ENCODE measurements around the gene AHCYL2.
"Not testable (repeated sequence)": the region's sequence is repeated elsewhere in the genome, so short reads cannot be mapped to it uniquely, and the experiment has no call there.

Gene AHCYL2

GRCh38 chr7:129385116-129385515 lies 160.3 kb downstream of the AHCYL2 start:
- DNase-seq (ENCODE audit: low read depth) = no peak

DNA sequence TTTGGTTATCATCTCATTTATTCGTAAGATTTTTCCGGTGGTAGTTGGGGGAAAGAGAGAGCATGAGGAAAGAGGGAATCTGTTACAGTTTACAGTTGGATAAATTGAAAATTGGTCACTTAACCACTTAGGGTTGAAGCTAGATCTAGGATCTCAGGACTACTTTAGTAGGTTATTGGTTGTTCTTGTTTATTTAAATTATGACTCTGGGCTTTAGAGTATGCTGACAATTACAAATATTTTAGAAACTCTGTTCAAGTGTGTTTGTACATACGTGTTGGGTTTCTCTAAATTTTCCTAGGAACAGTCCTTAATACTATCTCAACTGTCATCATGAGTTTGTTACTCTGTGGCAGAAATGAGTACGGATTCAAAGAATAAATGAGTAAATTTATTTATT lies 160.8 kb downstream of the AHCYL2 start:
- no peak for DNase-seq (ENCODE audit: low read depth)

GRCh38 chr7:129386506-129386905 lies 161.7 kb downstream of the AHCYL2 start:
- DNase-seq (ENCODE audit: low read depth) = no peak

GRCh38 chr7:129387537-129387936 lies 162.7 kb downstream of the AHCYL2 start:
- no peak for DNase-seq (ENCODE audit: low read depth)

DNA sequence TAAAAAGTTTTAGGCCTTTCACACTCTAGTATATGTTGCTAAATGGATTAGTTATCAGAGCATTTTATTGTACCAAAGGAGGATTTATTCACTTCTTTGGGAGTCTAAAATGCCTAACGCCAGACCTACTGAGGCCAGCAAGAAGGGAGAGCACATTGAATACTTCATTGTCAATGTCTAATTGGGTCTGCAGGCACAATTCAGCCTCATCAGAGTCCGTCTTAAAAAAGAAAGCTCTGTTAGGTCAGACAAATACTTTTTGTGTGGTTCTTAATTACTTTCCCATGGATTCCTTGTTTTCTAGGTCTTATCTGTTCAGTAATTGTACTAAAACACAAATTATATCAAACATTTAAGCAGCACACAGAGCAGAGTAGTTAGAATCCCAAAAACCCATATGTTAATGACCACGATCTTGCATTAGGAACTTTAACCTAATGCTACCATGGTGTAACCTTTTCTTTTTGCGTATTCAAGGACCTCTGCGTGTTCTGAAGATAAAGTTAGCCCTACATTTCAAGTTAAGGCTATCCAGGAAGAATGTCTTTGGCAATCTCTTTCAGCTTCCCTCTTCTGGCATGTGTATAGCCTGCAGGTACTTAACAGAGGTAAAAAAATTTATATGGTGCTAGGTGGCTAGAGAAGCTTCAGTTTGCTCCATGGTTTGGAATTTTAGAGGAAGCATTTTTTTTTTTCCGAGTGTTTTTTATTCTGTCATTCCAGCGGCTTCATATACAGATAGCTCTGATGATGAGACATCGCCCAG lies 163.7 kb downstream of the AHCYL2 start:
- no peak for DNase-seq (ENCODE audit: low read depth)

- DNase-seq (ENCODE audit: low read depth) = no peak
Observed at GRCh38 chr7:129389829-129390228, 165.0 kb downstream of the AHCYL2 start.

DNA sequence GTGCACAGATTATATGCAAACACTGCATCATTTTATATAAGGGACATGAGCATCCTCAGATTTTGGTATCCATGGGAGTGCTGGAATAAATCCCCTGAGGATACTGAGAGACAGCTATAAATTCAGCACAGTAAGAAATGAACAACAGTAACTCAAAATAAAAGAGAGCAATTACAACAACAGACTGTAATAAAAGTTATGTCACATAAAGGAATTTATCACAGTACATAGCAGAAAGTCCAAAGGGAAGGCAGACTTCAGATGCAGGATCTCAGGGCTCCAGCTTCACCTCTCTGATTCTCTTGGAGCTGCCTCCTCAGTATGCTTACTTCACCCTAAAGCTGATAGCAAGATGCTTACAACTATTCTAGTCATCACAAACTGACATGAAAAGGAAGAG lies 165.5 kb downstream of the AHCYL2 start:
- DNase-seq (ENCODE audit: low read depth) = no peak

- no peak for DNase-seq (ENCODE audit: low read depth)
Observed at GRCh38 chr7:129391546-129392171, 166.8 kb downstream of the AHCYL2 start.

DNA sequence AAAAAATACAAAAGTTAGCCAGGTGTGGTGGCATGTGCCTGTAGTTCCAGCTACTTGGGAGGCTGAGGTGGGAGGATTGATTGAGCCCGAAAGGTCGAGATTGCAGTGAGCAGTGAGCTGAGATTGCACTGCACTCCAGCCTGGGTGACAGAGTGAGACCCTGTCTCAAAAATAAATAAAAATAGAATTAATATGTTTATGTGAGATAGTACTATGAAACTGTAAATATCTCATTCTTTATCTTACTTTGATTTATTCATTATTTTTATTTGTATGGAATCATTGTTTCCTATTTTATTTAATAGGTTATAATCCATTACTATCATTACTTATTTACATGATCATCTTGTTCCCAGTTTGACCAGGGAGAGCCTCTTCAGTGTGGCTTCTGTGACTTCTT lies 168.4 kb downstream of the AHCYL2 start:
- no peak for DNase-seq (ENCODE audit: low read depth)

GRCh38 chr7:129394101-129394500 lies 169.3 kb downstream of the AHCYL2 start:
- DNase-seq (ENCODE audit: low read depth) = no peak

DNA sequence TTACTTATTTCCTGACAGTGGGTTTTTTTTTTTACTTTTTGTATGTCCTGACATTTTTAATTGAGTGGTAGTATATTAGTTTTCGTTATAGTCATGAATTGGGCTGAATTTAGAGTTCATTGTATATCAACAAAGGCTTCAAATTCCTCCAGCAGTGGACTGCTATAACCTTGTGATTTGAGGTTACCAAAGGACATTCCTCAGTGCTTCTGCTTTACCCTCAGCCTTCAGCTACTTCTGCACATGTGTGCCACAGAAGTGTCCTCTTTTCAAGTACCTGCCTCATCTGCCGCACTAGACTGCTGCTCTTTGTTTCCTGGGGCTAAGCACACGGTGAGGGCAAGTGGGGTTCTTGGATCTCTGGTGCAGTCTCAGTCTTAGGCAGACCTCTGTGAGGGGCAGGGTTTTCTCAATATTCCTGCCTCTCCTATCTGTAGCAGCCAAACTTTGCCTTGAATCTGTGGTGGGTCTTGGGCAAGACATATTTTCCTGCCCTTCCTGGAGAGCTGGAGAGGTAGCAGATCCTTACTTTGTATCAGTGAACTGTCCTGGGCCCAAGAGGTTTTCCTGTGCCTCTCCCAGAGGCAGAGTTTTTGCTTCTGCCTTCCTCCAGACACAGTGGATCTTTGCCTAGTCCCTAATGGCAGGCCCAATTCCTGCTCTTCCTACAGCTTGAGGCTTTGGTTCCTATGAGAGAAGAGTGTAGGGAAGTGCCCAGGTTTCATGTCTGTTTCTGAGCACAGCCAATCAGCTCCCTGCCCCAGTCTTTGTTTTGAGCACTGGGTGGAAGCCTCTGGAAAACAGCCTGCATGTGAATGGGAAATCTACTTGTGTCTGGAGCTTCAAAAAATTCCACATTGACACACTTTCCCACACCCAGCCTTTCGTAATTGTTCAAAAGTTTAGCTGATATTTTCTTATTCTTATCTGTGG lies 170.4 kb downstream of the AHCYL2 start:
- DNase-seq (ENCODE audit: low read depth) = no peak

- peak; percentile 70 for DNase-seq (ENCODE audit: low read depth)
Observed at GRCh38 chr7:129401228-129401966, 176.6 kb downstream of the AHCYL2 start.

DNA sequence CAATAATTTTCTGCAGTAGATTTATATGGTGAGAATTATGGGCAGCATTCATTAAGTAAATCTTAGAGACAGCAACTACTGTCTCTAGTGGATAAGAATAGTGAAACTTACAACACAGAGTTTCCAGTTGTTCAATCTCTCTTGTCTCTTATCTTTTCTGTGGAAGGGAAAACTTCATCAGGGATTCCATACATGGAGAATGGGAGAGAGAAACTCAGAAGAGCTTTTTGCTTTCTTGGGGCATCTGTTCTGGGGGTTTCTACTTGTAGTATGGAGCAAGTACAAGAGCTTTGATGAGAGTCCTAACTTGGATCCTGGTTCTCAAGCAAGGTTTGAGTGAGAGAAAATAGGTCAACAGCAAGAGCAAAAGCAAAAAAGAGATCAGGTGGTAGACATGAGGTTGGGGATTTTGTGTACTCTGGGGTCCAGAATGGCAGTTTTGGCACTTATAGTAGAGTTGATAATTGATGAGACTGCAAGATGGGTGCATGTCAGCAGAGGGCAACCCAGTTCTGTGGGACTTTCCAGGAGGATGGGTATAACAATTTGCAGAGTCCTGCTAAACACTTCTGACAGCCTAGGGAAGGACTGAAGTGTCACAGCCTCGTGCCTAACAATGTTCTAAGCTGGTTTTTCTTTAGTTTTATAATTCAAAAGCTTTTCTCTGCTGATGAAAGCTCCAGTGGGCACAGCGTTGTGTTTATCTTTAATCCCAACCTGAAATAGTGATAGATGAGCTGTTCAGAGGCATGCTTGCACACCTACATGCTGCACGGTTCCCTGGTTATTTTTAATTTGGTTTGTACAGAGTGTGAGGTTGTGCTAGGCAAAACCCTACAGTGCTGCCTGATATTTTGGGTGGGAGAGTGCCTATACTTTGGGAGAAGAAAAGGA lies 177.4 kb downstream of the AHCYL2 start:
- DNase-seq (ENCODE audit: low read depth) = no peak

GRCh38 chr7:129405527-129405926 lies 180.7 kb downstream of the AHCYL2 start:
- no peak for DNase-seq (ENCODE audit: low read depth)

- not testable (repeated sequence) for DNase-seq (ENCODE audit: low read depth)
Observed at GRCh38 chr7:129410238-129410637, 185.4 kb downstream of the AHCYL2 start.

GRCh38 chr7:129412501-129412900 lies 187.7 kb downstream of the AHCYL2 start:
- DNase-seq (ENCODE audit: low read depth) = no peak

GRCh38 chr7:129417073-129417472 lies 192.2 kb downstream of the AHCYL2 start:
- peak; percentile 6 for DNase-seq (ENCODE audit: low read depth)

DNA sequence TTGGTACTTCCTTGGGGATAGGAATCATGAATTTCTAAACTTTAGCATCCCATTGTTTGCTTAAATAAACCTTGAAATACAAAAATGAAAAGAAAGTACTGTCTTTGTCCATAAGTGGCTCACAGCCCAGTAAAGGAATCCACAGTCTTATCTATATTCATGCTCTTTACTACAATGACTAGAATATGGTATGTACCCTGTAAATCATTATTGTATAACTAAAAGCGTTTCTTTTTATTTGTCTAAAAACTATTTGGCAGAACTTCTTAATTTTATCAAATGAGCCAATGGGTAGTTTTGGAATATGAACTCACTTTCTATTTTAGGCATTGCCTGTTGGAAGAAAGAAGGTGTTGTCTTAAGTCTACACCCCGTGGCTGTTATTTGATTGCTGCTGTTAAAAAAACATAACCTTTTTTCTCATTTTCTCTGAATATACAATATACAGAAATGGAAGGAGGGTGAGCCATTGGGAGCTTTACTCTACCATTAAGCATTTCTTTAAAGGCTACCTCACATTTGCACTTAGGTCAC lies 197.0 kb downstream of the AHCYL2 start:
- no peak for DNase-seq (ENCODE audit: low read depth)

DNA sequence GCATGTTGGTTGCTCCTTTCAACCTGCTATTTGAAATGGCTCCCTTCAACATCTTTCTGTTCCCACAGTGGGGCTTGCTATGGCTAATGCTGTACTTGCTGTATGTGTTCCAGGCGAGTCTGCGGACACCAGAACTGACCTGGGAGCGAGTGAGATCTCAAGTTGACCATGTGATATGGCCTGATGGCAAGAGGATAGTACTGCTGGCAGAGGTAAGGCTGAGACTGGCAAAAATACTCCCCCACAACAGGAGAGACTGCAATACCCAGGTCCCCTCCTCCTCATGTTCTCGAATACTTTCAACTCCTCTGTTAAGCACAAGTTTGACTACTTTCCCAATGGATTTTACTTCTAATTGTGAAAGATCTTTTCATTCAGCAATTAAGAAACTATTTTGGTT lies 197.9 kb downstream of the AHCYL2 start:
- no peak for DNase-seq (ENCODE audit: low read depth)

GRCh38 chr7:129423700-129424410 lies 199.0 kb downstream of the AHCYL2 start:
- DNase-seq (ENCODE audit: low read depth) = peak; percentile 44
